Keratinocyte (primary cell): Measurements from ENCODE around the gene GPR137B. TPM values are rescaled to one million over a fixed set of nuclear protein-coding genes. Genes with fewer than 3 reads are reported as not detected.

Experiments used
- DNase-seq: peaks from one replicate; pipeline ENCODE4 v3.0.0-alpha.2; 2011; ENCODE audit warnings: low read depth, missing footprints, low spot score
- FAIRE-seq: peaks from 2 replicates; lab custom pipeline; 2011; peaks lifted over from hg19 to GRCh38; lab: Jason Lieb, UNC
- H2AFZ ChIP-seq: 2 replicates; pipeline ENCODE4 v1.6.0; 2012; ENCODE audit warnings: low read length, control low read depth, inconsistent platforms; ENCODE audit not compliant: control insufficient read depth
- H3K27ac ChIP-seq: 2 replicates; pipeline ENCODE4 v1.5.1; 2011; ENCODE audit warnings: low read length; ENCODE audit not compliant: control insufficient read depth, insufficient read depth
- H3K27me3 ChIP-seq: 3 replicates; pipeline ENCODE4 v1.6.0; 2011; ENCODE audit warnings: low read length; ENCODE audit not compliant: control insufficient read depth, insufficient read depth; ENCODE audit errors: extremely low read depth
- H3K36me3 ChIP-seq, 2 experiments: 2 replicates in 1 of 2; 3 replicates in 1 of 2; pipeline ENCODE4 v1.5.1; 2011; ENCODE audit warnings: low read length in 2 of 2, mild to moderate bottlenecking in 1 of 2; ENCODE audit not compliant: control insufficient read depth in 2 of 2, insufficient read depth in 2 of 2; ENCODE audit errors: extremely low read depth in 1 of 2
- H3K4me1 ChIP-seq: 3 replicates; pipeline ENCODE4 v1.5.1; 2011; ENCODE audit warnings: low read length; ENCODE audit not compliant: control insufficient read depth, insufficient read depth; ENCODE audit errors: extremely low read depth
- H3K4me2 ChIP-seq: 3 replicates; pipeline ENCODE4 v1.6.0; 2011; ENCODE audit warnings: low read depth, low read length; ENCODE audit not compliant: control insufficient read depth, insufficient read depth; ENCODE audit errors: extremely low read depth
- H3K4me3 ChIP-seq, 3 experiments: fragments of 200-600 bp in 1 of 3; sonication (generic) in 1 of 3; 2 replicates in 2 of 3; 3 replicates in 1 of 3; pipeline ENCODE4 v1.5.1; 2011 to 2016; ENCODE audit warnings: low read length in 3 of 3, mild to moderate bottlenecking in 3 of 3, control low read depth in 2 of 3, inconsistent platforms in 1 of 3, low read depth in 1 of 3, mixed read lengths in 1 of 3, mixed run types in 1 of 3, moderate library complexity in 1 of 3; ENCODE audit not compliant: control insufficient read depth in 2 of 3, insufficient read depth in 2 of 3; ENCODE audit errors: extremely low read depth in 1 of 3
- H3K79me2 ChIP-seq: 2 replicates; pipeline ENCODE4 v1.6.0; 2012; ENCODE audit warnings: low read length; ENCODE audit not compliant: control insufficient read depth, insufficient read depth
- H3K9ac ChIP-seq: 3 replicates; pipeline ENCODE4 v1.6.0; 2011; ENCODE audit warnings: low read length; ENCODE audit not compliant: control insufficient read depth, insufficient read depth; ENCODE audit errors: extremely low read depth
- H3K9me1 ChIP-seq: 3 replicates; pipeline ENCODE4 v1.6.0; 2011; ENCODE audit warnings: low read length; ENCODE audit not compliant: control insufficient read depth, insufficient read depth; ENCODE audit errors: extremely low read depth
- H3K9me3 ChIP-seq: 2 replicates; pipeline ENCODE4 v1.5.1; 2012; ENCODE audit warnings: low read depth, low read length; ENCODE audit not compliant: control insufficient read depth
- H4K20me1 ChIP-seq: 3 replicates; pipeline ENCODE4 v1.6.0; 2011; ENCODE audit warnings: low read length; ENCODE audit not compliant: control insufficient read depth, insufficient read depth; ENCODE audit errors: extremely low read depth
- EZH2 ChIP-seq: IDR thresholded peaks from one replicate; pipeline ENCODE4 v1.6.1; 2012; ENCODE audit warnings: inconsistent platforms, mild to moderate bottlenecking, low read length, moderate library complexity
- dilution Hi-C: fragments of 300-500 bp; cut with MboI; formaldehyde crosslinking; loops from one replicate; pipeline ENCODE4 v1.7.0; 2020; ENCODE audit warnings: low sequenced_read_pairs; ENCODE audit not compliant: extremely low pct_ligation_motif_present
- polyA plus RNA-seq, 5 experiments: library from polyadenylated mRNA; depleted of rRNA in 3 of 5; stranded (reverse) in 3 of 5; stranded (forward) in 1 of 5; unstranded in 1 of 5; fragments of >200 nt; gene quantifications; 1 replicate in 1 of 5; 2 replicates in 3 of 5; 3 replicates in 1 of 5; pipeline versions ENCODE4 v1.2.1 to v1.2.3, GENCODE V29; 2011 to 2012; ENCODE audit warnings: missing spikeins in 2 of 5, low read depth in 1 of 5, low replicate concordance in 1 of 5
- TF ChIP-seq, protein P1 (sequence below), 3 experiments: IDR thresholded peaks in 1 of 3; conservative IDR thresholded peaks in 1 of 3; optimal IDR thresholded peaks in 1 of 3; 2 replicates in 2 of 3; 3 replicates in 1 of 3; pipeline versions ENCODE3 to v1.5.1; 2011; ENCODE audit warnings: low read length in 3 of 3, mild to moderate bottlenecking in 3 of 3, moderate library complexity in 2 of 3, control low read depth in 1 of 3, inconsistent platforms in 1 of 3; ENCODE audit not compliant: insufficient read depth in 2 of 3; ENCODE audit errors: extremely low read depth in 1 of 3

Gene GPR137B
- polyA plus RNA-seq, 1 donor (not counting 4 experiments of a cell fraction or from before 2014, with no cell fraction given): 7.1 TPM

DNA sequence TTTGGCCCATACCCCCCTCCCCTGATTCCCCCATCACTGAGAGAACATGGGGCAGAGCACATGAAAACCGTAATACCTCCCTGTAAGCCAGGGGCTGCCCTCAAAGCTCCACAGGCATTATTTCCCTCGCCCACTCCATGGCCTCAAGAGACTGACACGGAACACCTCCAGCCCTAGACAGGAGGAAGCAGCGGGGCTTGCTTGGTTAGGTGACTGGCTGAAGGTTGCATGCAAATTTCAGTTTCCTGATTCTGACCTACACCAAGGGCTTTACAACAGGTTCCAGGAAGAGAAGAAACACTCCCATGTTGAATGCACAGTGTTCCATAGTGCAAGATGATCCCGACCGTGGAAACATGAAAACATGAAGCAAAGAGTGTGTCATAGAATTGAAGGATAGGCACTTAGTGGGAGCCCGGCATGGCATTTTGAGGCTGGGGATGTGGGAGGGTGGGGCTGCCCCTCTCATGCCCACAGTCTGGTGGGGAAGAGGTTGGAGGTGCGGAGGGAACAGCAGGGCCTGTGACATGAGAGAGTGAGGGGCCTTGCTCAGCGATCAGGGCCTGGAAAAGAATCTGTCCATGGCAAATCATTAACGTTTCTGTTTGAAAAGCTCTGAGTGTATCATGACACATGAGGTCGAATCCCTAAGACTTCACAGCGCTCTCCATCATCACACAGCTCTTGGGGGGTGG is 33.5 kb downstream of the GPR137B start:
- dilution Hi-C loops: no loop called here
- Histone ChIP-seq H2AFZ (no peak overlapping the region), H3K27ac (no peak overlapping the region), H3K9me1 (no peaks in the 10 kb centered on the region), H3K4me3 (no peak overlapping the region), H4K20me1 (no peaks in the 10 kb centered on the region), H3K9me3 (no peaks in the 10 kb centered on the region), H3K4me1 (no peaks in the 10 kb centered on the region), H3K9ac (no peak overlapping the region), H3K79me2 (no peaks in the 10 kb centered on the region), H3K4me2 (no peak overlapping the region), H3K27me3 (no peaks in the 10 kb centered on the region), H3K36me3 (peaks cover 3 to 6% of the 10 kb centered on the region in 2 experiments)
- DNase-seq (no peak), FAIRE-seq (no peak)
- TF ChIP-seq, protein P1, sequence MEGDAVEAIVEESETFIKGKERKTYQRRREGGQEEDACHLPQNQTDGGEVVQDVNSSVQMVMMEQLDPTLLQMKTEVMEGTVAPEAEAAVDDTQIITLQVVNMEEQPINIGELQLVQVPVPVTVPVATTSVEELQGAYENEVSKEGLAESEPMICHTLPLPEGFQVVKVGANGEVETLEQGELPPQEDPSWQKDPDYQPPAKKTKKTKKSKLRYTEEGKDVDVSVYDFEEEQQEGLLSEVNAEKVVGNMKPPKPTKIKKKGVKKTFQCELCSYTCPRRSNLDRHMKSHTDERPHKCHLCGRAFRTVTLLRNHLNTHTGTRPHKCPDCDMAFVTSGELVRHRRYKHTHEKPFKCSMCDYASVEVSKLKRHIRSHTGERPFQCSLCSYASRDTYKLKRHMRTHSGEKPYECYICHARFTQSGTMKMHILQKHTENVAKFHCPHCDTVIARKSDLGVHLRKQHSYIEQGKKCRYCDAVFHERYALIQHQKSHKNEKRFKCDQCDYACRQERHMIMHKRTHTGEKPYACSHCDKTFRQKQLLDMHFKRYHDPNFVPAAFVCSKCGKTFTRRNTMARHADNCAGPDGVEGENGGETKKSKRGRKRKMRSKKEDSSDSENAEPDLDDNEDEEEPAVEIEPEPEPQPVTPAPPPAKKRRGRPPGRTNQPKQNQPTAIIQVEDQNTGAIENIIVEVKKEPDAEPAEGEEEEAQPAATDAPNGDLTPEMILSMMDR (optimal IDR thresholded peaks at IDR 0.05 in 1 of 3, IDR thresholded peaks at IDR 0.05 in 1 of 3, conservative IDR thresholded peaks at IDR 0.05 in 1 of 3; ENCODE audit: extremely low read depth in 1 of 3, insufficient read depth in 2 of 3, low read length in 3 of 3): no peak
- TF ChIP-seq EZH2: no peak

DNA sequence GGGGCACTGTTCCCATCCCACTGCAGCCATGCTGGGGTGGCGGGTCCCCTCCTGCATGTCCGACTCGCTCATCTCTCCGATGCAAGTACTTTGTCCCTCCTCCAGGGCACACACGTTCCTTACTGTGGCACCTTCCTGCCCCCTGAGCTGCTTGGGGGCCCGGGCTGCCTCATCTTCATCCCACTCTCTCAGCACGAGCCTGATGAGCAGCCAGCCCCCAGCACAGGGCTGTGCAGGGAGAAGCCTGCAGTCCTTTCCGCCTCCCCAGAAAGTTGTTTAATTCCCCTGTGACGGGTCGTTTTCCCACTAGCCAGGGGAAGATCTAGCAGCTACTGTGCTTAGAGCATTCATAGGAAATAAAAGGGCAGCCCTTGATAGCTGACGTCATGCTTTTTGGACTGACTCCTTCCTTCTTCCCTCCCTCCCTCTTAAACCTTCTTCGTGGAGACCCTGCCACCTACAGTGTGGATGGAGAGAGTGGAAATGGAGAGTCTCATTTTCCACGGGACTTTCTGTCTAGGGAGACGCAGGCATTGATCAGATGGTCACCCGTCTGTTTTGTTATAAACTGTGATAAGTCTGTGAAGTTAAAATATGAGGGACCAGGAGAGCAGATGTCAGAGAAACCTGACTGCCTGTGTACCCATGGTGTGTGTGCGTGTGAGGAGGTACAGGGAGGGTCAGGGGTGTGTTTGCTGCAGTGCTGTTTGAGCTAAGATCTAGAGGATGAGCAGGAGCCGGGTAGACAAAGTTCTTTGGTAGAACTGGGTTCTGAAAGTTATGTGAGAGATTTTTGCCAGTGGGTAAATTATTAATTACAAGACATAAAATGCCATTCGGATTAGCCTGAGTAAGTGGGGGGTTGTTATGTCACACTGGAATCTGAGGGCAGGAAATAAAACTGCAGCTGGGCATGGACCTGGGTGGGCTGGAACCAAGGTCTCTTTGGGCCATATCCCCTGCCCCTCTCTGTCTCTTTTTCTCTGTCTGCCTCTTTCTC is 34.3 kb downstream of the GPR137B start:
- DNase-seq: no peak
- FAIRE-seq: no peak
- H3K4me3 ChIP-seq: no peak overlapping the region

More for the DNA sequence above, 34.3 kb downstream of the GPR137B start:
- Histone ChIP-seq H3K9me1 (no peaks in the 10 kb centered on the region), H3K27me3 (no peaks in the 10 kb centered on the region), H3K9me3 (no peaks in the 10 kb centered on the region), H3K4me1 (peaks cover 2% of the 10 kb centered on the region), H2AFZ (no peak overlapping the region), H3K4me2 (no peak overlapping the region), H3K36me3 (peaks cover 3 to 6% of the 10 kb centered on the region in 2 experiments), H4K20me1 (no peaks in the 10 kb centered on the region), H3K79me2 (no peaks in the 10 kb centered on the region), H3K9ac (no peak overlapping the region), H3K27ac (no peak overlapping the region)
- dilution Hi-C loops: no loop called here
- TF ChIP-seq, protein P1 (optimal IDR thresholded peaks at IDR 0.05 in 1 of 3, IDR thresholded peaks at IDR 0.05 in 1 of 3, conservative IDR thresholded peaks at IDR 0.05 in 1 of 3; ENCODE audit: extremely low read depth in 1 of 3, insufficient read depth in 2 of 3, low read length in 3 of 3): no peak
- TF ChIP-seq EZH2: no peak
